NCI-H446 (cell line): ENCODE measurements around the gene CYP2S1.
"Not testable (repeated sequence)": the region's sequence is repeated elsewhere in the genome, so short reads cannot be mapped to it uniquely, and the experiment has no call there.

Source experiments
- DNase-seq, 2 experiments: peaks; one replicate each; lab custom pipeline; 2025; lab: John Stamatoyannopoulos, UW

The CYP2S1 gene

DNA sequence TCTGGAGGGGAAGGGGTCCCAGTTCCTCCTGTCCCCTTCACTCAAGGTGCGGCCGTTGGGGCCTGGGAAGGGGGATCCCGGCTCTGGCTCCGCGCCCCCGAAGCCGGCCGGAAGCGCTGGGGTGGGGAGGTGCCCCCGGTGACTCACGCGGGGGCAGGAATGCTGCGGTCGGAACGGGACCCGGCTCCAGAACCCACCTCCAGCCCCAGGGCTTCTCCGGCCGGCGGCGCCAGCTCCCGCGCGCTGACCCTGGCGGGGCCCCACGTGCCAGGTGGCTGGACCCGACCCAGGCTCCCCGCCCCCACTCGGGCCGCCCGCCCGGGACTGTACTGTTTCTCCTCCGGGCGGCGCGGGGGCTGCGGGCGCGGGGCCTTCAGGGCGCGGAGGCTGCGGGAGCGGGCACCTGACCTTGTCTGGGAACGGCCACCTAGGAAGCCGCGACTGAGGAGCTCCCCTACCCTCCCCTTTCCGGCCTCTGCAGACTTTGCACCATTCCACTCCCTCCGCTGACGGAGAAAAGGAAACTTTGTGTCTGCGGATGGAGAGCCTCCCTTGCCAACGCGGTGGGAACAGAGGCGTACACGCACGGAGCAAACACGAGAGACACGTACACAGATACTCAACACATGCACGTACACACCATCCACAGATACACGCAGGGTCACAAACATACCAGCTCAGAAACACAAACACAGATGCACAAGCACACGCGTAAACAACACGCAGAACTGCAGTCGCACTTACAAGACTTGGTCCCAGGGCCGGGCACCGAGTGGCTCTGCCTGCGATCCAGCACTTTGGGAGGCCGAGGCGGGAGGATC is 33.2 kb downstream of the CYP2S1 start:
- DNase-seq = no peak

DNA sequence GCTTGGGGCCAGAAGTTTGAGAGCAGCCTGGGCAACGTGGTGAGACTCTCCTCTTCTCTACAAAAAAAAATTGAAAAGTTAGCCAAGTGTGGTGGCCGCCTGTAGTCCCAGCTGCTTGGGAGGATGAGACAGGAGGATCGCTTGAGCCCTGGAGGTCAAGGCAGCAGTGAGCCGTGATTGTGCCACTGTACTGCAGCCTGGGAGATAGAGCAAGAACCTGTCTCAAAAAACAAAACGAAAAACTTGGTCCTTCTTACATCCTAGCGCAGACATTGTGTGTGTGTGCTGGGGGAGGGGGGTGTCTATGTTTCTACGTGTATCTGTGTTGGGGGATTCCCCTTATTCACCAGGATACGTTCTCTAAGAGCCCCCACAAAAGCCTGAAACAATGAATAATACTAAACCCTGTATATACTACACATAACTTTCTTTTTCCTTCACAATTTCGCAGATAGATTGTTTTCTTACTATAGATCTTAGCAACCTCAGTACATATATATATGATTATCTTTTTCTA is 33.9 kb downstream of the CYP2S1 start:
- no peak for DNase-seq

DNA sequence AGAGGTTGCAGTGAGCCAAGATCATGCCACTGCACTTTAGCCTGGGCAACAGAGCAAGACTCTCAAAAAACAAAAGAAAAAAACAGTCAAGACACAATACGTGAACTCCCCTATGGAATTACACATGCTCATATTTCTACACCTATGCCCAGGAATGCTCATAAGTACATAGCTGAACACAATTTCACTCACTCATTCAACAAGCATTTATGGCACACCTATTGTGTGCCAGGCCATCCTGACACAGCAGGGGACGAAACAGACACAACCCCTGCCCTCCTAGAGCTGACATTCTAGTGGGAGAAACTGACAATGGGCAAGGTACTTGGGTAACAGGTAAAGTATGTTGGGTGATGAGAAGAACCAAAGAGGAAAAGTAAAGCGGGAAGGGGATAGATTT is 35.5 kb downstream of the CYP2S1 start:
- DNase-seq = no peak

DNA sequence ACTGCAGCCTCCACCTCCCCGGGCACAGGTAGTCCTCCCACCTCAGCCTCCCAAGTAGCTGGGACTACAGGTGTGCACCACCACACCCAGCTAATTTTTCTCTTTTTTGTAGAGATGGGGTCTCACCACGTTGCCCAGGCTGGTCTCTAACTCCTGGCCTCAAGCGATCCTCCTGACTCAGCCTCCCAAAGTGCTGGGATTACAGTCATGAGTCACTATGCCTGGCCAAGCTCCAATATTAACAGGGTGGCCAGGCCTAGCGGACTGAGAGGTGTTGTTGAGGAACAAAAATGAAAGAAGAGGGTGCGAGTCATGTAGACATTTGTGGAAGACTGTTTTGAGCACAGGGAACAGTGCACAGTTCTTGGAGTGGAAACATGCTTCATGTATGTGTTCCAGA is 36.3 kb downstream of the CYP2S1 start:
- DNase-seq = not testable (repeated sequence)

DNA sequence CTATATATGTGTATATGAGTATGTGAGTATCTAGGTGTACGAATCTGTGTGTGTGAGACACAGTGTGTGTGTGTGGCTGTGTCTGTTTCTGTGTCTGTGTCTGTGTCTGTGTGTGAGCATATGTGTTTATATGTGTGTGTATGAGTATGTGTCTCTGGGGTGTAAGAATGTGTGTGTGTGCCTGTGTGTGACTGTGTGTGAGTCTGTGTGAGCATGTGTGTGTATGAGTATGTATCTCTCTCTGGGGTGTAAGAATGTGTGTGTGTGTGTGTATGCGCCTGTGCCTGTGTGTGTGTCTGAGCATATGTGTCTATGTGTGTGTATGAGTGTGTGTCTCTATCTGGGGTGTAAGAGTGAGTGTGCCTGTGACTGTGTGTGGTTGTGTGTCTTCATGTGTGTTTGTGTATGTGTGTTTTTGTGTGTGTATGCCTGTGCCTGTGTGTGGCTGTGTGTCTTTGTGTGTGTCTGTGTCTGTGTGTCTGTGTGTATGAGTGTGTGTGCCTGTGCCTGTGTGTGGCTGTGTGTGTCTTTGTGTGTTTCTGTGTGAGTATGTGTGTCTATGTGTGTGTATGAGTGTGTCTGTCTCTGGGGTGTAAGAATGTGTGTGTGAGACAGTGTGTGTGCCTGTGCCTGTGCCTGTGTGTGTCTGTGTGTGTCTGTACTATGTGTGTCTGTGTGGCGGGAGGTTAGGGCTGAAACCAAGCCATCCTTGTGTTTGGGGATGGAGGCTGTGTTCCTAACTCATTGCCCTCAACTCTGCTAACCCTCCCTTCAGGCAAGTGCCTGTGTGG is 37.2 kb downstream of the CYP2S1 start:
- DNase-seq = no peak

DNA sequence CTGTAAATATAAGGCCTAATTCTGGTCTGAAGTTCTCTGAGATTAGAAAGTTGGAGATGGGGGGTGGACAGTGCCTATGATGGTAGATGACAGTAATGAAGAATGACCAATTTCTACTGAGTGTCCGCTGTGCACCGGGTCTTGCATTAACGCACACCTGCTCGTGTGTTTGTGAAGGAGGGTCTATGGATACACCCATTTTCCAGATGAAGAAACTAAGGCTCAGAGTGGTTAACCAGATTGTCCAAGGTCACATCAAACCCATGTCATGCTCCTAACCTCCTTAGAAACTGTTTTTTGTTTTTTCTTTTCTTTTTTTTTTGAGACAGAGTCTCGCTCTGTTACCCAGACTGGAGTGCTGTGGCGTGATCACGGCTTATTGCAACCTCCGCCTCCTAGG is 39.7 kb downstream of the CYP2S1 start:
- no peak for DNase-seq

DNA sequence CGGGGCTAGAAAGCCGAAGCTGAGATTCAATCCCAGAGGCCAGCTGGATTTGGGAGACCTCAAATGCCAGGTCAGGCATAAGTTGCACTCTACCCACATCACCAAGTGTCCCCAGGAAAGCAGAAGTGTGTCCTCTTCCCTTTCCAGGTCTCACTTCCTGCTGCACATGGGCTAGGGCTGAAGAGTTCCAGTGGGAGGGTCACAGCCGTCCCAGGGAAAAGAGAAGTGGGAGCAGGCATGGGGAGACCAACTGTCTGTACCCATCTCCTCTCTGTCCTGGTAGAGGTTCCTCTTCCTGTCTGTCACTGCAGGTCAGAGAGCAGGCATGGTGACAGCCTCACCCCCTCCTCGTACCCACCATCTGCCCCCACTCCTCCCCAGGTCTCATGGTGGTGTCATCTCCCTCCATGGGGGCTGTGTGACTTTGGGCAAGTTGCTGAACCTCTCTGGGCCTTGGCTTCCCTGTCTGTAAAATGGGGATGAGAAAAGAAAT is 40.8 kb downstream of the CYP2S1 start:
- DNase-seq = no peak

DNA sequence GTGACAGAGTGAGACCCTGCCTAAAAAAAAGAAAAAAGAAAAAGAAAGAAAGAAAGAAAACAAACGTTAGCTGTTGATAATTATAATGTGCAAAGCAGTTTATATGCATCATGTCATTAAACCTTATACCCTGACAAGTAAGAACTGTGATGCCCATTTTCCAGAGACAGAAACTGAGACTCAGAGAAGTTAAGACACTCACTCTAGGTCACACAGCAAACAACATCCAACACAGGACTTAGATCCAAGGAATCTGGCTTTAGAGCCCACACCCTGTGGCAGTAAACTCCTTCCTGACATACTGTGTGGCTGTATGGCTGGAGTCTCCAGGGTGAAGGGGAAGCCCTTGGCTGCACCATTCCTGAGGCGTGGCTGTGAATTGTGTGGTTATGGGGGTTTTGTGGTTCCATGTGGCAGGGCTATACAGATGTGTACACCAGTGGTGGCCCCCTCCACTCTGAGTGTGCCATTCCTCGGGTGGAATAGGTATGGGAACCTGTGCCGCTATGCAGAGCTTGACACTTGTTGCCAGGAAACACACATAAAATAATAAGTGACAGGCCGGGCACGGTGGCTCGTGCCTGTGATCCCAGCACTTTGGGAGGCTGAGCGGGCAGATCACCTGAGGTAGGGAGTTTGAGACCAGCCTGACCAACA is 41.6 kb downstream of the CYP2S1 start:
- no peak for DNase-seq

DNA sequence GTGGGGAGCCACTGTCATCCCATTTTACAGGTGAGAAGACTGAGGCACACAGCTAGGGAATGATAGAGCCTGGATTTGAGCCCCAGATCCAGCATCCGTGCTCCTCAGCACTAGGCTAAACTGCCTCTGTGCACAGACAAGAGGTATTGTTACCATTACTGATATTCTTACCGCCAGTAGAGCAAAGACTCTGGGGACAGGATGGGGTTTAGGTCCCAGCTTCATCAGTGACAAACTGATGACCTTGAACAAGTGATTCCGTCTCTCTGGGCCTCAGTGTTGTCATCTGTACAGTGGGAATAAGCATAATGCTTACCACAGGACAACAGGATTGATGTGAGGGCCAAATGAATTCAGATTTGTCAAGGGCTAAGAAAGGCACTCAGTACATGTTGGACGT is 42.5 kb downstream of the CYP2S1 start:
- DNase-seq = no peak

DNA sequence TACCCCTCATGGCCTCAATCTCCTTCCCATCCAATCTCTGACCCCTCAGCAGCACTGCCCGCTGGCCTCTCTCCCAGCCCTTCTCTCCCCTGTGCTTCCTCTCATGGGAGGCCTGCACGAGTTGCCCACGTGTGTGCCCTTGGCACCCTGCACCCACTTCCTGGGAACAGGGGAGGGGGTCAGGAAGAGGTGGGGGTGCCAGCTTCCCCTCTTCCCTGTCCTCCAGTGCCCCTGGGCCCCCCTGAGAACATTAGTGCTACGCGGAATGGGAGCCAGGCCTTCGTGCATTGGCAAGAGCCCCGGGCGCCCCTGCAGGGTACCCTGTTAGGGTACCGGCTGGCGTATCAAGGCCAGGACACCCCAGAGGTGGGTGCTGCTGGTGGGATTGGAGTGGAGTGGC is 45.2 kb downstream of the CYP2S1 start:
- no peak for DNase-seq

DNA sequence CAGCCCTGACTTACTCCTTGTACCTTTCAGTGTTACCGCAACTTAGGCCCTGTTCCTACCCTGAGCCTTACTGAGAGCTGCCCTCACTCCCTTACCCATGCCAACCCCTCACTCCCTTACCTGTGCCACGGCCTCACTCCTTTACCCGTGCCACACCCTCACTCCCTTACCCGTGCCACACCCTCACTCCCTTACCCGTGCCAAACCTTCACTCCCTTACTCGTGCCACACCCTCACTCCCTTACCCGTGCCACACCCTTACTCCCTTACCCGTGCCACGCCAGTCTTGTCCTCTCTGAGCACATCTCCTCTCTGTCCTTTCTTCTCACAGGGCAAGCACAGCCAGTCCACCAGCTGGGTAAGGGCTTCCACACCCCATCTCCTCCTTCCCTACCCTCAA is 46.3 kb downstream of the CYP2S1 start:
- no peak for DNase-seq

DNA sequence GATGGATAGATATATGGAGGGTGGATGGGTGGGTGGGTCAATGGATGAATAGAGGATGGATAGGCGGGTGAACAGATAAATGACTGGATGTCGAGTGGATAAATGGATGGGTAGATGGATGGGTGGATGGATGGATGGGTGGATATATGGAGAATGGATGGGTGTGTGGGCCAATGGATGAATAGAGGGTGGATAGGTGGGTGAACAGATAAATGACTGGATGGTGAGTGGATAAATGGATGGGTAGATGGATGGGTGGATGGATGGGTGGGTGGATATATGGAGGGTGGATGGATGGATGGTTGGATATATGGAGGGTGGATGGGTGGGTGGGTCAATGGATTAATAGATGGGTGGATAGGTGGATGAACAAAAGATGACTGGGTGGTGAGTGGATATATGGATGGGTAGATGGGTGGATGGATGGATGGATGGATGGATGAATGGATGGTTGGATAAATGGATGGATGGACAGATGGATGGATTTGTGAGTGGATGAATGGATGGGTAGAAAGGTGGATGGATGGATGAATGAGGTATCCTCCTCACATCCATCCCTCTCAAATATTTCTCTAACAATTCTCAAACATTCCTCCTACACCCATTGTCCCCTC is 47.0 kb downstream of the CYP2S1 start:
- no peak for DNase-seq

DNA sequence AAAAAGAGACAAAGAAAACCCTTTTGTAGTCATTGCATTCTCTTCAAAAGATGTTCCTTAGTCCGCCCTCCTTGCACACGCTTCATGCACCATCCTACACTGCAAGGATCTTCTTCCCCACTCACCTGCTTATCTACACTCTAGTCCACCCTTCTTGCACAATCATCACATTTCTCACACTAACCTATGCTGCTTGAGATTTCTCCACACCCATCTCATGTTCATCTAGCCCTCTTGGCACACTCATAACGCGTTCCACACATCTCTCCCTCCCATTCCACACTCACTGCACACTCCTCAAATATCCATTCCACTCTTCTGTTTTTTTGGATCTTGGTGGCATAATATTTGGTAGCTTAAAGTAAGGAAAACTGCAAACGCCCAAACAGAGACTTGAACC is 48.8 kb downstream of the CYP2S1 start:
- no peak for DNase-seq

DNA sequence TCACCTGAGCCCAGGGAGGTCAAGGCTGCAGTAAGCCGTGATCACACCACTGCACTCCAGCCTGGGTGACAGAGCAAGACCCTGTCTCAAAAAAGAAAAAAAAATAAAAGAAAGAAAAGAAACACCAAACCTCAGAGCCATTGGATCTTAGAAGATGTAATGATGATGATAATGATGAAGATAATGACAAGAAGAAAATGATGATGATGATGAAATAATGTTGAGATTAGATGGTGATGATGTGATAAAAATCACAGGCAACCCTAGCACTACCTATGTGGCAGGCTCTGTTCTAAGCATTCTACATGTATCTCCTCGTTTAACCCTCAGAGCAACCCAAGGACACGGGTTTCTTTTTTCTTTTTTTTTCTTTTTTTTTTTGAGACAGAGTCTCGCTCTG is 51.1 kb downstream of the CYP2S1 start:
- DNase-seq = no peak

DNA sequence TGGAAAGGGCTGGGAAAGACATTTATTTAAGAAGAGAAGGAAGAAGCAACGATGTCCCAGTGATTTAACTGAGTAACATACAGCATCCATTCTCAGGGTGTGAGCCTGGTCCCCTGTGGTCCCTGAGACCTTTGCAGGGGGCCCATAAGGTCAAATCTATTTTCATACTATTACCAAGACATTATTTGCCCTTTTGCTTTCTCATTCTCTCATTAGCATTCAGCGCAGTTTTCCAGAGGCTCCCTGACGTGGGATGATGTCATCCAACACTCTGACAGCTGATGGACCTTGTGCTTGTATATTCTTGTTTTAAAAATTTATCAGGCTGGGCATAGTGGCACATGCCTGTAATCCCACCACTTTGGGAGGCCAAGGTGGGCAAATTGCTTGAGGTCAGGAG is 52.8 kb downstream of the CYP2S1 start:
- DNase-seq = no peak

DNA sequence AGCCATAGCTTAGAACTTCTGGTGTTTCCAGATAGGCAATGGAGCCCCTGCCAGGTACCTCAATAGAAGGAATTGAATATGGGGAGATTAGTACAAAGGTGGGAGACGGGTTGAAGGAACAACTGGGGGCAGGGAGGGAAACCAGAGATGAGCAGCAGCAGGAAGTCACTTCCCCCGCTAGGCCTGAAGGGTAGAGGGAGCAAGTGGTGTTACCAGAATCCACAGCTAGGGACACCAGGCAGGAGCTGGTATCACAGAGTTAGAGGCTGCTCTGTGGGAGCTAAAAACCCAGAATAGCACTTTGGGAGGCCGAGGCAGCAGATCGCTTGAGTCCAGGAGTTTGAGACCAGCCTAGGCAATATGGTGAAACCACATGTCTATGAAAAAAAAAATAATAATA is 55.9 kb downstream of the CYP2S1 start:
- no peak for DNase-seq

DNA sequence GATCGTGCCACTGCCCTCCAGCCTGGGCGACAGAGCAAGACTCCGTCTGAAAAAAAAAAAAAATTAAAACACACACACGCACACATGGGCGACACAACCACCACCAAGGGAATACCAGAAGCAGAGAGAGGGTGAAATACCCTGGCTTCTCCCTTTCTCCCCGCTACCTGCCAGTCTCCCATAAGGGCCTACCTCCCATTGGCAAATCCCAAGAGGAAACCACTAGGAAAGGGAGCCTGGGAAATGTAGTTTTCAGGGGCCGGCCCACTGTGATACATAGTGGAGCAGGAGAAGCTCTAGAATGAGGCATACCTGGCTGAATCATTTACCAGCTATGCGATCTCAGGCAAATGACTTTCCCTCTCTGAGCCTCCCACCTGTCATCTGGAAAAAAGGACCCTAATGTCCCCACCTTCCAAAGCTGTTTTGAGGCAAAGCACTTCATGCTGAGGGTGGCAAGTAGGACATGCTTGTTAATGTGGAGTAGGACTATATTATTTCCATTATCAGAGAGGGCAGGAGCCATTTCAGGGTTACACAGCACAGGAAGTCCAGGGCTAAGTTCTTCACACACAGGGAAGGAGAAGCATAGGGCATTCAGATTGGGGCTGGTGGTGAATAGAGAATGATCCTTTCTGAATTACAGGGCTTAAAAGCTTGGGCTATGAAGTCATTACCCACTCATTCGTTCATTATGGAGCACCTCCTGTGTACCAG is 56.8 kb downstream of the CYP2S1 start:
- no peak for DNase-seq

DNA sequence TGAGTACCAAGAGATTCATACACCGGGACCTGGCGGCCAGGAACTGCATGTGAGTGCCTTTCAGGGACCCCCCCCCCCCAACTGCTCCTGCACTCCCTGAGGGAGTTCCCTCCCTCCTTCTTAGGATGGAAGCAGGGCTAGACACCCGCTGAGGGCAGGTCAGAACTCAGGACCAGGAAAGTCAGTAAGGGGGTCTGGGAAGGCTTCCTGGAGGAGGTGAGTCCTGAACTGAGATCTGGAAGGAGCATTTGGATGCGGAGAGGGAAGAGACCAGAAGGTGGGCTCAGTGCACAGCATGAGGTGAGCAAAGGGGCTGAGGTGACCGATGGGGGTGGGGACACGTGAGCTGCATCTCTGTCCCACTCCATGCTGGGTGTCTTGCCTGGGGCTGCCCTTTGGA is 60.6 kb downstream of the CYP2S1 start:
- no peak for DNase-seq

DNA sequence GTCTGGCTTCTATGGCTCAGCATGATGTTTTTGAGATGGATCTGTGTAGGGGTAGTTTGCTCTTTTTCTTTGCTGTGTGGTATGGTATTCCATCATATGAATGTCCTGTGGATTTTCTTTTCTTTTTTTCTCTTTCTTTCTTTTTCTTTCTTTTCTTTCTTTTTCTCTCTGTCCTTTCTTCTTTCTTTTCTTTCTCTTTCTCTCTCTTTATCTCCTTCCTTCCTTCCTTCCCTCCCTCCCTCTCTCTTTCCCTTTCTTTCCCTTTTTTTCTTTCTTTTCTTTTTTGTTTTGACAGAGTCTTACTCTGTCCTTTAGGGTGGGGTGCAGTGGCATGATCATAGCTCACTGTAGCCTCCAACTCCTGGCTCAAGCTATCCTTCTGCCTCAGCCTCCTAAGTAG is 62.2 kb downstream of the CYP2S1 start:
- DNase-seq = no peak
